Pancreas (tissue), 10 donors: ENCODE results near the gene SPECC1L. TPM values are rescaled to one million over a fixed set of nuclear protein-coding genes. Genes with fewer than 3 reads are reported as not detected.
A peak's percentile ranks its signal among the peaks of the same experiment; 100 is the strongest.

Experiments
- ATAC-seq, 4 donors: fragments of 200-7000 bp; cut with Tn5 transposase; one replicate each; pipeline versions ENCODE4 v1.8.0 to v1.9.1; 2020; ENCODE audit warnings: mild to moderate bottlenecking in 4 of 4, moderate library complexity in 4 of 4
- DNase-seq, 6 donors: peaks; one replicate each; pipeline ENCODE4 v3.0.0-alpha.2; 2020
- FAIRE-seq: peaks from 2 replicates; lab custom pipeline; 2012; peaks lifted over from hg19 to GRCh38; lab: Jason Lieb, UNC
- H3K27ac ChIP-seq, 4 donors: fragments of 200-600 bp; sonication (generic); 1 replicate in 3 of 4; 2 replicates in 1 of 4; pipeline versions ENCODE4 v1.5.0 to v1.8.0; 2020
- H3K27me3 ChIP-seq, 4 donors: fragments of 200-600 bp; one replicate each; pipeline ENCODE4 v1.8.0; 2021
- H3K36me3 ChIP-seq, 3 donors: fragments of 200-600 bp; sonication (generic) in 1 of 3; one replicate each; pipeline versions ENCODE4 v1.5.0 to v1.8.0; 2020 to 2021
- H3K4me1 ChIP-seq, 3 donors: fragments of 200-600 bp; one replicate each; pipeline ENCODE4 v1.8.0; 2021
- H3K4me3 ChIP-seq, 4 donors: fragments of 200-600 bp; sonication (generic) in 2 of 4; one replicate each; pipeline versions ENCODE4 v1.5.0 to v1.8.0; 2020 to 2021
- H3K9me3 ChIP-seq, 4 donors: fragments of 200-600 bp; one replicate each; pipeline ENCODE4 v1.8.0; 2021
- WGBS, 2 donors: extraction: QIAGEN DNeasy Blood & Tissue Kit; methylation state at CpG; one replicate each; pipeline ENCODE4 v1.1.7; 2013; 5-methylcytosine and 5-hydroxymethylcytosine counted together
- intact Hi-C, 3 donors: fragments of 100-400 bp; cut with DNase I; formaldehyde crosslinking; loops; one replicate each; pipeline versions ENCODE4 v1.11.1 to v1.14.2; 2022
- polyA plus RNA-seq, 2 donors: library from polyadenylated mRNA; stranded (reverse); fragments of 200-250 nt; gene quantifications; one replicate each; pipeline ENCODE4 v1.2.3, GENCODE V29; 2013
- total RNA-seq, 6 donors: library from RNA; stranded (reverse); fragmentation: NEBNext Ultra II Directional in 4 of 6; extraction: Animal tissue kit (Norgen Biotek cat#: 25700) in 4 of 6; gene quantifications; one replicate each; pipeline versions ENCODE4 v1.2.1 to v1.2.4, GENCODE V29; 2021 to 2023
- TF ChIP-seq, protein P1 (sequence below), 4 donors: fragments of 200-600 bp; sonication (generic) in 3 of 4; IDR thresholded peaks; one replicate each; pipeline versions ENCODE4 v1.5.0 to v1.8.0; 2021; ENCODE audit warnings: antibody characterized with exemption in 4 of 4
- donor health status: healthy with polysubstance abuse.
- donor health status: DM: no; HTN: no; CAD: no; lungs with moderate emphysema.
- donor health status: DM: no; HTN: no; CAD: no.
- donor health status: control.
- donor health status: control.
- donor health status: Bipolar disorder and iron deficiency.
- donor health status: DM: yes; HTN: yes; CAD: no.
- donor health status: DM: no; HTN: no; CAD: no.
- donor health status: DM: no; HTN: no; CAD: no.
- donor health status: DM: yes; HTN: yes; CAD: no.

Gene SPECC1L
- total and polyA plus RNA-seq, 8 donors = 8.6 to 36.3 (median 26.5) TPM

DNA sequence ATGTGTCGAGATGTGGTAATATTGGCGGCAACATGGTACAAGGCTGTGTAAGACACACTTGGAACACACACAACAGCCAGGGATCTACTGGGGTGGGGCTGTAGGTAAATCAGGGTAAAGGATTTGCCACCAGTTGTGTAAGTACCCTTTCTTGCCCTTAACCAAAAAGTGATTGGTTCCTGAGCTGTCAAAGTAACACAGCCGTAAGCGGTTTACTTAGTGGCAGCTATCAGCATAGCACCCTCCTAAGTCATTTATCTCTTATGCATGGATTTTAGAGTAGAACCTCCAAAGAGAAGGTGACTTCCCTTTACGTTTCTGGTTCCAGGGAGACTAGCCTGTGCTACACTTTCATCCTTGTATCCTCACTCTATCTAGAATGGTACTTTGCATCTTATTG is 57.2 kb downstream of the SPECC1L start:
- TF ChIP-seq, protein P1, sequence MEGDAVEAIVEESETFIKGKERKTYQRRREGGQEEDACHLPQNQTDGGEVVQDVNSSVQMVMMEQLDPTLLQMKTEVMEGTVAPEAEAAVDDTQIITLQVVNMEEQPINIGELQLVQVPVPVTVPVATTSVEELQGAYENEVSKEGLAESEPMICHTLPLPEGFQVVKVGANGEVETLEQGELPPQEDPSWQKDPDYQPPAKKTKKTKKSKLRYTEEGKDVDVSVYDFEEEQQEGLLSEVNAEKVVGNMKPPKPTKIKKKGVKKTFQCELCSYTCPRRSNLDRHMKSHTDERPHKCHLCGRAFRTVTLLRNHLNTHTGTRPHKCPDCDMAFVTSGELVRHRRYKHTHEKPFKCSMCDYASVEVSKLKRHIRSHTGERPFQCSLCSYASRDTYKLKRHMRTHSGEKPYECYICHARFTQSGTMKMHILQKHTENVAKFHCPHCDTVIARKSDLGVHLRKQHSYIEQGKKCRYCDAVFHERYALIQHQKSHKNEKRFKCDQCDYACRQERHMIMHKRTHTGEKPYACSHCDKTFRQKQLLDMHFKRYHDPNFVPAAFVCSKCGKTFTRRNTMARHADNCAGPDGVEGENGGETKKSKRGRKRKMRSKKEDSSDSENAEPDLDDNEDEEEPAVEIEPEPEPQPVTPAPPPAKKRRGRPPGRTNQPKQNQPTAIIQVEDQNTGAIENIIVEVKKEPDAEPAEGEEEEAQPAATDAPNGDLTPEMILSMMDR (IDR thresholded peaks at IDR 0.05) = no peak
- Histone ChIP-seq H3K4me1 (peaks cover 5 to 25% (median 10%) of the 10 kb centered on the region in 3 donors), H3K9me3 (no peaks in the 10 kb centered on the region), H3K4me3 (no peak overlapping the region), H3K27me3 (no peaks in the 10 kb centered on the region), H3K36me3 (peaks cover 0 to 13% (median 5%) of the 10 kb centered on the region in 3 donors), H3K27ac (no peak overlapping the region)
- DNase-seq (no peak), FAIRE-seq (no peak), ATAC-seq (no peak)
- WGBS, 2 donors = 91 to 93% methylated on average over 5 of the region's 5 CpGs
- intact Hi-C loops = no loop called here

- H3K27ac ChIP-seq = no peak overlapping the region
- intact Hi-C loops = no loop called here
- H3K9me3 ChIP-seq = no peaks in the 10 kb centered on the region
- WGBS, 2 donors = 84 to 89% methylated on average over 6 of the region's 6 CpGs
- H3K4me3 ChIP-seq = no peak overlapping the region
- peaks cover 0 to 8% (median 0%) of the 10 kb centered on the region in 3 donors for H3K4me1 ChIP-seq
- DNase-seq (no peak), ATAC-seq (no peak), FAIRE-seq (no peak)
- H3K36me3 ChIP-seq = peaks cover 0 to 15% (median 5%) of the 10 kb centered on the region in 3 donors
- TF ChIP-seq, protein P1 (IDR thresholded peaks at IDR 0.05) = no peak
- no peaks in the 10 kb centered on the region for H3K27me3 ChIP-seq
These were observed 58.8 kb downstream of the SPECC1L start for GRCh38 chr22:24329453-24329852.

DNA sequence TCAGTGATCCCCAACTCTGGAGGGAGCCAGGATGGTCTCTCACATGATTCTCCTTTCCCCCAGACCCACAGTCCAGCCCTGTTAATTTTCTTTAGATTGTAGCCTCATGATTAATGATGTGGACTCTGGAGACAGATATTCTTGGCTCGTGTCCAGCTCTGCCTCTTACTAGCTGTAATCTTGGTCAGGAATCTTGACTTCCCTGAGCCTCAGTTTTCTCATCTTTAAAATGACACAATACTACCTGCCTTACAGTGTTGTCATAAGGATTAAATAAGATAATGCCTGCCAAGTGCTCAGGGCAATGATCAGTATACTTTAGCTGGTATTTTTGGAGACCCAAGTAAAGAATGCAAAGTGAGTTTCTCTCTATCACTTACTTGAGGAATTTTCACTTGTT is 60.0 kb downstream of the SPECC1L start:
- TF ChIP-seq, protein P1 (IDR thresholded peaks at IDR 0.05) = no peak

GRCh38 chr22:24331468-24332440 is 61.1 kb downstream of the SPECC1L start:
- H3K27me3 ChIP-seq = no peaks in the 10 kb centered on the region
- H3K27ac ChIP-seq = no peak overlapping the region
- no peak for DNase-seq
- WGBS, 2 donors = 74 to 75% methylated on average over 3 of the region's 3 CpGs
- ATAC-seq = peak in 1 of 4 donors; percentile 52
- intact Hi-C loops = no loop called here
- H3K9me3 ChIP-seq = no peaks in the 10 kb centered on the region
- no peak for FAIRE-seq
- H3K4me1 ChIP-seq = no peaks in the 10 kb centered on the region
- TF ChIP-seq, protein P1 (IDR thresholded peaks at IDR 0.05) = no peak
- no peak overlapping the region for H3K4me3 ChIP-seq
- H3K36me3 ChIP-seq = peaks cover 0 to 32% (median 5%) of the 10 kb centered on the region in 3 donors

More for the DNA sequence above, 60.0 kb downstream of the SPECC1L start:
- Histone ChIP-seq H3K36me3 (peaks cover 0 to 25% (median 5%) of the 10 kb centered on the region in 3 donors), H3K27me3 (no peaks in the 10 kb centered on the region), H3K4me1 (no peaks in the 10 kb centered on the region), H3K4me3 (no peak overlapping the region), H3K27ac (no peak overlapping the region), H3K9me3 (no peaks in the 10 kb centered on the region)
- WGBS, 2 donors = 0 to 5% methylated on average over 1 of the region's 1 CpG
- no peak for DNase-seq
- intact Hi-C loops = no loop called here
- no peak for FAIRE-seq
- ATAC-seq = no peak
